ENCODE data around the gene SYNE3.

DNA sequence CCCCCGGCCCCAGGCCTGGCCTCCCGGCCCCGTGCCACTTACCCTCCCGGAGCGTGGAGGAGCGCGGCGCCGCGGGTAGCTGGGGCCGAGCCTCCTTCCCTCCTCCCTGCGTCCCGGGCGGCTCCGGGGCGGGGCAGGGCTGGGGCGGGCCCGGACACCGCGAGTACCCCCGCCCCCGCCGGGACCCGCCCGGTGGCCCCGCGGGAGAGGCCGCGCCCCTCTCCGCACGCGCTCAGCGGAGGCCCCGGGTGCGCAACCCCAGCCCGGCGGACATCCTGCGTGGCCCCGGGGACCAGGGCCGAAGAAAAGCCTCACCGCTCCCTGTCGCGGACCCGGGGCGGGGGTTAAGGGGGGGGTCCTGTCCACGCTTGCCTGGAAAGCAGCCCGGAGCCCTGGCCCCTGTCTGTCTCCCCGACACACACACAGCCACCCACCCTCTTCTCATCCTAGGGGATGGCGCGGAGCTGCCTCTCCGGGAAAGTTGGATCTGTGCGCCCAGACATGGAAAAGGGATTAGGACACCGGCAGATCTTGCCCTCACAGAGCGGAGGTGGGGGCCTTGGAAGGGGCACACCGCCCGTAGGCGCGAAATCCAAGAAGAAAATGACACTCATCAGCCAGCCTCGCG is at the start of gene SYNE3:
- TF ChIP-seq CTCF (IDR thresholded peaks at IDR 0.05) = no peak
- TF ChIP-seq EZH2 (IDR thresholded peaks at IDR 0.05; ENCODE audit: borderline replicate concordance, insufficient read depth, low read depth, low read length, poor library complexity, severe bottlenecking) = no peak

Measured in B cell (primary cell).